Esophagus mucosa (tissue), 1 donor: ENCODE results near the gene PLXNA4. TPM values are rescaled to one million over a fixed set of nuclear protein-coding genes. Genes with fewer than 3 reads are reported as not detected.

Source experiments
- ATAC-seq: fragments of 200-7000 bp; cut with Tn5 transposase; one replicate; pipeline ENCODE4 v1.9.1; 2020
- total RNA-seq: library from RNA; stranded (reverse); gene quantifications from one replicate; pipeline ENCODE4 v1.2.4, GENCODE V29; 2023
- donor health status: DM: yes; HTN: yes; CAD: no.

PLXNA4 gene
- total RNA-seq, 1 donor from 2014 or later = 1.1 TPM

DNA sequence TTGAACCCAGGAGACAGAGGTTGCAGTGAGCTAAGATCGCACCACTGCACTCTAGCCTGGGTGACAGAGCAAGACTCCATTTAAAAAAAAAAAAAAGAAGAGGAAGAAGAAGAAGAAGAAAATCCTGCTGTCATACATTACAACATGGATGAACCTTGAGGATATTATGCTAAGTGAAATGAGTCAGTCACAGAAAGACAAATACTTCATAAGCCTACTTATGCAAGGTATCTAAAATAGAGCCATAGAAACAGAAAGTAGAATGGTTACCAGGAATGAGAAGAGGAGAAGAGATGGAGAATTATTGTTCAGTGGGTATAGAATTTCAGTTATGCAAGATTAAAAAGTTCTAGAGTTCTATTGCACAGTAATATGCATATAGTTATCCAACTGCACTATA, 466.5 kb downstream of the PLXNA4 start:
- no peak for ATAC-seq

DNA sequence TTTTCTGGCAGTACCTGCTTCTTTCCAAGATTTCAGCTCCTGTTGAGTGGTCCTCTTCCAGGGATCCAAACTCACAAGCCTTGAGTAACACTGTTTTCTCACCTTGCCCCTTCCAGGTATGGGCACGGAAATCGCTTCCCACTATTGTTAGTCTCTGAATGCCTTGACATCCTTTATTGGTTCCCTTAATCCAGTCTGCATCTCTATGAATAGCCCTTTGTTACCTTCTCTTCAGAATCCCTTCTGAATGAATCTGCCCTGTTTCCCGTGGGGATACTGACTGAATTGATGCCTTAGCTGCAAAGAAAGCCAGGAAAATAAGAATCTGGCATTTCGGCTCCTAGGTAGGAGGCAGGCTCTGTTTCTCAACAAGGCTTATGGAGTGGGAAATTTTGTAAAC, 467.7 kb downstream of the PLXNA4 start:
- no peak for ATAC-seq

DNA sequence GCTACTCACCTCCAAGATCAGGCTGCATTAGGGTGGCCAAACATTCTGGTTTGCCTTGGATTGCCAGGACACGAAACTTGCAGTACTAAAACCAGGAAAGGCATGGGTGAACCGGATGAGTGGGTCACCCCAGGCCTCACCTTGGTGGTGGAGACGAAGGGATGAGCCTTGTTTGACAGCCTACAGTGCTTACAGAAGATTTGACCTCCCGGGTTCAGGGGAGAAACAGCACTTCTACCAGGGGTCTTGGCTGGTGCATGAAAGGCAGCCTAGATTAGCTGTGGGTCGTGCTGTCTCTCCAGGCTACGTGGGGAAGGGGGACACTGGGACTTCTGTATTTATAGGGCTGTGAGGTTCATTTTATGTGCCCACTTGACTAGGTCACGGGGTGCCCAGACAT, 469.8 kb downstream of the PLXNA4 start:
- ATAC-seq = no peak

DNA sequence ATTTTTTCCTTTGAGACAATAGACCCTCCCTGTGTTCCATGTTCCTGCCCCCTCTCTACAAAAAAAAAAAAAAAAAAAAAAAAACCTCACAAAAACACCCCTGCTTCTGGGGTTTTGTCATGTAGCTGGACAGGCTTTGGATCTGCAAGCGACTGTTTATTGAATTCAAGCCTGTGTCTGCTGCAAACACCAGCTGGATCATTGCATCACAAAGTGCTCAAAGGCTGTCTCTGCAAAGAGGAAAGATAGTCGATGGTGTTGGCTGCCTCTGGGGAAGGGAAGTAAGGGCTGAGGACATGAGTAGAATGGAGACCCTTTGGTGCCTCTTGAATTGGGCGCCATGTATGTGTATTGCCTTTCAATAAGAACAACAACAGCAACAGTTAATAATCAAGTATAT, 471.2 kb downstream of the PLXNA4 start:
- no peak for ATAC-seq

DNA sequence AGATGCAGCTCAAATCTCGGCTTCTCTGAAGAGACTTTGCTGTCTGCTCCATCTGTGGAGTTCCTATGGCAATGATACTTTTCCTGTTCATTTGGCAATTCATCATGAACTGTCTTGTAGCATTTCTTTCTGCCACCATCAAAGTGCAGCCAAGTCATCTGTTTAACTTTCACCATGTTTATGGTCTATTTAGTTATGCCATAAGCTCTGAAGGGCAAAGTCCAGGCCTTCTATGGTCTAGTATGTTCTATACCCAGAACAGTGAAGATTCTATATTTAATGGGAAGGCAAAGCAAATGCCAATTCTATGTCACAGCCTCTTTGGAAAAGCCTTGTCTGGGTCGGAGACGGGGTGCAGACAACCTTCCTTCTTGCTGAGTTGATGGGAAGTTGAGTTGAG, 472.6 kb downstream of the PLXNA4 start:
- ATAC-seq = no peak

DNA sequence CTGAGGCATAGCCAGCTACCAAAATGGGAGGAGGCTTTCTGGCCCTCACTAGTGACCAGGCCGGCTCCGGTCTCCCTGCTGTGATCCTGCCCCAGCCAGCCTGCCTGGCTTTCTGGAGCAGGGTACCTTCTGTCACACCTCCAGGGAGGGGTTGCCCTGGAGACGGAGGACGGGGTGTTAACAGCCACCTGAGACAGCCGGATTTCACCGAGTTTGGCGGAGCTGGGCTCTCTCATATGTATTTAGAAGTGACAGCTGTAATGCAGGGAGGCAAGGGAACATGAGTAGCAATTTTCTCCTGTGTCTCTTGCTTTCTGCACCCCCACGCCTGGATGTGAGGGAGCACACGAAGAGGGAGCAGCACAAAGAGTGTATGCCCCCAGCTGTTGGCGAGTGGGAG, 473.3 kb downstream of the PLXNA4 start:
- no peak for ATAC-seq

DNA sequence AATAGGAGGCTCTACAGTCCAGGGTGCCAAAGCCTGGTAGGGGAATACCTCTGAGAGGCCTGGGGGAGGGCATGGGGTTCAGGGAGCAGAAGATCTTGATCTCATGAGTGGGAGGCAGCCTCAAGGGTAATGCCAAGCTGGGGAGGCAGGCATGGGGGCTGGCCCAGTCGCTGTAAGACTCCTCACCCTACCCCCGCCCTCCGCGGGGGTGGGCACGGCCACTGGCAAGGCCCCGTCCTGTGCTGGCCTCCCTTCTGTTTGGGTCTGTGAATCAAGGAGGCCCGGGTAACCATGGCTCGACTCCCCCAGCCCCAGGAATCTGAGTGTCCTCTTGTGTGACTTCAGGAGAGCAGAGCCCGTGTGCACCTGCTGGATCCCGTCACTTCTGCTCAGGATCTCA, 473.9 kb downstream of the PLXNA4 start:
- no peak for ATAC-seq

DNA sequence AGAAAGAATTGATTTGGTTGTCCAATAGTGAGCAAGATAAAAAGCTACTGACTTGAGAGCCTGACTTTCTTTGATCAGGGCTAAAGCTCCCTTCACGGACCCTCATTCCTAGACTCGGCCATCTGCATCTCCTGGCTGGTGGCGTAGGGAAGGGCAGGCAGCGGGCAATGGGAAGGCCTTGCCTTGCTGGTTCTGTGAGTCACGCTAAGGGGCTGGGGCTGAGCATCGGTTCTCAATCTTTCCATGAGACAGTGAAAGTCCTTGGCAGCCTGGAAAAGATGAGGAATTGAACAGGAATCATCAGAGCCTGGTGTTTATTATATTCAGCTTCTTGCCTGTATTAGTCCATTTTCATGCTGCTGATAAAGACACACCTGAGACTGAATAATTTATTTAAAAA, 475.3 kb downstream of the PLXNA4 start:
- ATAC-seq = no peak

DNA sequence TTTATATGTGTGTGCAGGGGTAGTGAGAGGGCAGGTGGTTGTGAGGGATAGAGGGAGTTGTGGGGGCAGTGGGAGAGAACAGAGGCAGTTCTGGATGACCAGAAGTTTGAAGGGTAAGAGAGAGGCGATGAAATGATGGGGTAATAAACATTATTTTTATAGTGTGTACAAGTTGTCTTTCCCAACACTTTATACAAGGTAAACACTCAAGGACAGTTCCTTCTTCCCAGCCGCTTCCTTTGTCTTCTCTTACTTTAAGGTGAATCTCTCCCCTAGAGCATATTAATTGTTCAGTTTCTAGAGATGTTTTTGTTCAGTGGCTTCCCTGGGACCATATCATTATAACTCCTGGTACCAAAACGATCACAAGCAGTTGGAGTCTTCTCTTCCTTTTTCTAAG, 475.8 kb downstream of the PLXNA4 start:
- no peak for ATAC-seq

DNA sequence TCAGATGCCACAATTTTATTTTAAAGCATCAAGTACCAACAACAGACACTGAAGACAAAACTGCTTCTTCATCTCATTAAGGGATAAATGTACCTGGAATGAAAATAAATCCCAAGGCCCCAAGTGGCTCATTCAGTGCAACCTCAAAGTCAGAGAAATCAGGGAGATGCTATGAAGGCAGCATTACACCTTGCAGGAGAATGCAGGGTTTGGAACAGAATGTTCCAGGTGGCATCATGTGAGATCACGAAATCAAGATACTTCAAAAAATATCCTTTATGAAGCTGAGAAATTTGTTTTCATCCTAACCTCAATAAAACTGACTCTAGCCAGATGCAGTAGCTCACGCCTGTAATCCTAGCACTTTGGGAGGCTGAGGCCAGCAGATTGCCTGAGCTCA, 477.1 kb downstream of the PLXNA4 start:
- ATAC-seq = no peak

DNA sequence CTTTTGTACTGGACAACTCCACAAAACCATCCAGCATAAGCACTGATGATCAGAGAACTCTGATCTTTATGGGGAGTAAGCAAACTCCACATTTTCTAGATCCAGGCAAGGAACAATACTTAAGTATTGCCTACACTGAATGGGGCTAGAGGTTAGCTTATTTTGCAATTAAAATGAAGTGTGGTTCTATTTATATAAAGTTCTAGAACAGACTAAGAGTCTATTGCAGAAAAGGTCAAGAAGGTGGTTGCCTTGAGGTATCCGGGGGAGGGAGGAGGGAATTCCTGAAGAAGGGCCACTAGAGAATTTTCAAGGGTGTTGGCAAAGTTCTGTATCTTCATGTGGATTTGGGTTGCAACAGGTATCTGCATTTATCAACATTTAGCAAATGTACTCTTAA, 477.9 kb downstream of the PLXNA4 start:
- no peak for ATAC-seq

DNA sequence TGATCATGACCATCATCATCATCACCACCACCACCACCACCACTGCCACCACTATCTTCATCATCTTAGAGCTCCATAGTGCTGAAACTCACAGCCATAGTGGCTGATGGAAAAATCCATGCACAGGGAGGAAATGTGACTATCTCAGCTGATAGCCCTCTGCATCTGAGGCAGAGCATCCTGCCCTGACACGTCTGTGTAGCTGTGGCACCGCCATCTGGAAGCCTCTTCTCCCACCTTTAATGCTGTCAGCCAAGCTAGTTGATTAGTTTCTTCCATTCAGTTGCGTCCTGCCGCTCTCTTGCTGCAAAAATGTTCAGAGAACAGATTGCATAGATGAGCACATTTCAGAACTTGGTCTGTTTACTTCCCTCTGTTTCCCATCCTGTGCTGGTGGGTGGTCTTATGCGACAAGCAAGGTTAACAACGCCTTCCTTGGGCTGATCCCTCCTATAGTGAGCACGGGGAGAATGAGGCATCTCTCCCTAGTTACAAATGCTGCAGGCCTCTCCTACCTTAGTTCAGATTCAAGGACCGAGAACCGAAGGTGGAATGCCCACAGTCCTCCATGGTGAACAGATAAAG, 478.6 kb downstream of the PLXNA4 start:
- no peak for ATAC-seq

DNA sequence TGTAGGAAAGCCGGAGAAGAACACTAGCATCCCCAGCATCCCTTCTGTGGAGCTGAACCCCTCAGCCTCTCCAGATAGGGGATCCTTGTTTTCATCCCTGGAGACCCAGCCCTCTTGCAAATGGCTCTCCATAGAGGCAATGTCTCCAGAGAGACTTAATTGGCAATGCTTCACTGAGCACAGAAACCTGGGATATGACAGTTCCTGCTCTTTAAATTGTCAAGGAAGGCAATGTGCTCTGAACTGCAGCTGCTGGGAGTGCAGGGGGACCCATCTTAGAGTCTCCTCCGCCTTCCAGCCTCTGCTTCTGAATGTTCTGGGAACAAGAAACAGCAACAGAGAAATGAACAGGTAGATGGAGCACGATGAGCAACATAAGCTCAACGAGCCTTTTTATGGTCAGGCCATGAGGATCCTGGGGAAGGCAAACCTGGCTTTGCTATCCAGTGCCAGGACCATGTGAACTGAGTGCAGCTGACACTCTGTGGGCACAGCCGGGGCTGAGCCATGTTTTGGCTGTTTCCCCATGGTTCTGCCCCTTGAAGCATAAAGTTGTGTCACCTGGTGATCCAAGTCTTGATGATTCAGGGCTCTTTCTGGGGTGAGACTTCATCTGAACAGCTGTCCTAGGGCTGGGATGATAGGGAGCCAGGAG, 481.0 kb downstream of the PLXNA4 start:
- no peak for ATAC-seq

DNA sequence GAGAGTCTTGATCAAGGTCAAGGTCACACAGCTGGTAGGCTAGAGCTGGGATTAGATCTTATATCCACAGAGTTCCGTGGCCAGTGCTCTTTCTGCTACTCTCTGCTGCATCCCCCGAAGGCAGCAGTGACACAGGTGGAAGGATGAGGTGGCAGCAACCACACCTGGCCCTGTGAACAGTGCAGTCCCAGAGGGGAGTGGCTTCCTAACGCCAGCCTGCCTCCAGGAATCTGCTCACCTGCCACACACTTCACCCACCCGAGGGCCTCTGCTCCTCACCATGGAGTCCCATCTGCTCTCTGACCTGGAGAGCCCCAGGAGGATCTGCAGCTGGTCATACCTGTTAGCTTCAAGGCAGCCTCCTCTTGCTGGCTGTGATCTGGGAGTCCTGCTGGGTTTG, 484.2 kb downstream of the PLXNA4 start:
- ATAC-seq = peak; percentile 22

DNA sequence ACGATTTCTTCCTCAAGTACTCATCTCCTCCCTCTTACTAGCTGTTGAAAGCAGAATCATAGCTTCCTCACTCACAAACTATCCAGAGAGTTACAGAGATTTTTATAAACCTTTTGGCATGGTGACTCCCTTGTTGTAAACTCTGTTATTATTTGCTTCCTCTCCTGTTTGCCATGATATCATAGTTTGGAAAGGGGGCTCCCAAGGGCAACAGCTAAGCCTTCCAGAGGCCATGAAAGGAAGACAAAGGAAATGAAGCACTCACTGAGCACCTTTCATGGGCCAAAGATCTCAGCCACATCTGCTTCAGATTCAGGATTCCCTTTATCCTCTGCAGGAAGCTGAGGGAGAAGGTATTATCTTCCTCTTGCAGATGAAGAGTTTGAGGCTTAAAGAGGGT, 484.6 kb downstream of the PLXNA4 start:
- ATAC-seq = no peak

DNA sequence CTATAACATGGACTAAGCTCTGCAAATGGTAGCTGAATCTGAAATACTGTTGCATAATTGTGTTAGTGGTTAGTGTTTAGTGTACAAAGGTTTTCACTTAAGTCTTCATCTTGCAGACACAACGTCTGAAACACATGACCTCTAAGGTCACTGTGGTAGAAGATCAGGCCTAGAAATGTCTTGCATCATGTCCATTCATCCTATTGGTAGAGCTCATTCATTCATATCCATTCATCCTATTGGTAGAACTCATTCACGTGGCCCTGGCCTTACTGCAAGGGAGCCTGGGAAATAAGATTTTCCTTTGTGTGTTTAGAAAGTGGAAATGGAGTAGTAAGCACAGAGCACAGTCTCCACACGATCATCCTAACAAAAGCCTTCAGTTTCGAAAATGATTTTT, 485.8 kb downstream of the PLXNA4 start:
- no peak for ATAC-seq

DNA sequence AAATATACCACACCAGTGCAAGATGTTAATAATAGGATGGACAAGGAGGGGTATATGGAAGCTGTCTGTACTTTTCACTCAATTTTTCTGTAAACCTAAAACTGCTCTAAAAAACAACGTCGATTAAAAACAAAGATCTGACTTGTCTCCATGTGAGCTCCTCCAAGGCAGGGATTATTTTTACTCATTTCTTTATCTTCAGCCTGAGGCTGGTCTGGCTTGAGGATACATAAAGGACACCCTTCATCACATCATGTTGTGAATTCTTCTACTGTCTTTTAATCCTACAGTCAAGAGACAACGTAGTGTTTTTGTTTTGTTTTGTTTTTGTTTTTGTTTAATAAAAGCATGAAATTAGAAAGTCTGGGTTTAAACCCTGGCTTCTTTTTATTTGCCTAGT, 486.9 kb downstream of the PLXNA4 start:
- no peak for ATAC-seq

DNA sequence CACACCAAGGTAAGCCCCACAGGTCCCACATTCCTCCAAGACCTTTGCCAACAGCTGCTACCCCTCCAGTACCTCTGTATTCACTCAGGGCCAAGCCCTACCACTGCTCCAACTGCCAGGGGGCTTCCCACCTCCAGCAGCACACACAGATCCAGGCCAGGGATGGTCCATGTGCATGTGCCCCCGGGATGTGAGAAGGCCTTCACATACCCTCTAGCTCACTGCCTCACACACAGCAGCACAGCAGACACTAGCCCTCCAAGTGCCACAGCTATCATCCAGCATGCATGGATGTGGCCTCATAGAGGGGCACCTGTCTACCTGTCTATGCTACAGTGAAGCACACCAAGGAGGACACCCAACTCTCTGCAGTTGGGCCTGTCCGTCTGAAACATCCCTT, 488.8 kb downstream of the PLXNA4 start:
- ATAC-seq = no peak

DNA sequence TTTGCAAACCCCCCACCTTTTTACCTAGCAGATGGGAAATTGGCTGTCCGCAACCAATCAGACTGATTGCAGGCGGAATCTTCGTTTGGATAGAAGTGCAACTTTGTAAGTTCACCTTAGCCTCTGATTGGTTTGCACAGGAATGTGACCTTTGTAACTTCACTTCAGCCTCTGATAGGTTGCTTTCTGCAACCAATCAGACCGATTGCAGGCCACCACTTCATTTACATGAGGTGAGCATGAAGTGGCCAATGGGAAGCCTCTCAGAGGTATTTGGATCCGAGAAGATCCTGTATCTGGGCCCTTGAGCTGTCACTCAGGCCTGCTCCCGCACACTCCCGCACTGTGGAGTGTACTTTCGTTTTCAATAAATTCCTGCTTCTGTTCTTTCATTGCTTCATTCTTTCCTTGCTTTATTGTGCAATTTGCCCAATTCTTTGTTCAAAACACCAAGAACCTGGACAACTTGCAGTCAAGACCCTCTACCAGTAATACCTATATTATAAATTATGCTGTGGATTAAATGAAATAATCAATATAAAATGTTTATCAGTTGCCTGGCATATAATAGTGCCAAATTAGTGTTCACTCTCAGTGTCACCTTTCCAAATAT, 491.4 kb downstream of the PLXNA4 start:
- ATAC-seq = no peak

DNA sequence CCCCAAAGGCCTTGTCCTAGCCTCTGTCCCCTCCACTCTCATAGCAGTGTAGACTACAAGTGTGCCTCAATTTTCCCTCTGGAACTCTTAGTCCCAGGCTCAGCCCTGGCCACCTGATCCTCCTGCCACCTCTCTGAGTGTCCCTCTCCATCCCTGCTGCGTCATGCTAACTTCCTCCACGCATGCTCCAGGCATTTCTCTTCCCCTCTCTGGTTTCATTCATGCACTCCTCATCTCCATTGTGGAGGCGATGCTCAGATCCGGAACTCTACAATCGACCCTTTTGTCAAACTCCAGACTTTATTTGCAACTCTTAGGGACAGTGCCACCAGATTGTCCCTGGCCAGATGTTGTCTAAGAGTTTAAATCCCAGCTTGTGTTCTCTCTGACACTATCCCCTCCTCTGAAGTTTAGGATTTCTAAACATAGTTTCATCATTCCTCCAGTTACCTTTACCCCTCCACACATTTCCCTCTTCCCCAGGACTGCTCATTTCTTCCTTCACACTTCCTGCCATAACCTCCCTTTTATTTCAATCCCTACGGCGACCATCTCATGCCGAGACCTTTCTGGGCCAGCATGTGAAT, 492.6 kb downstream of the PLXNA4 start:
- no peak for ATAC-seq

DNA sequence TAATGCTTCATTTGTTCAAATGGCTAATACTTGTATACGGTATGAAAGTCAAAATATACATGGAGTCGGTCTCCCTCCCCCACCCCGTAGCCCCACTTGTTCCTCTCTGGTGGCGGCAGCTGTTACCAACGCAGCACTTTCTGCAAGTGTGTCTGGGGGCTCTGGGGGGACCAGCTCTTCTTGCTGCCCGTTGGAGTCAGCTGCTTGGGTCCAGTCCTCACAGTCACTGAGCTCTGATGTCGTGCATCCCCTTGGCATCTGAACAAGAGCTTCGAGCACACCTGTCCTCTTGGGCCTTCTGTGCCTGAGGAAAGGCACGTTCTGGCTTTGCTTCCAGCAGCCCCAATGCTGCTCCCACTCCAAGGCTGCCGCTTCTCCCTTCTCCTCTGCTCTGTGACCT, 493.1 kb downstream of the PLXNA4 start:
- ATAC-seq = no peak

DNA sequence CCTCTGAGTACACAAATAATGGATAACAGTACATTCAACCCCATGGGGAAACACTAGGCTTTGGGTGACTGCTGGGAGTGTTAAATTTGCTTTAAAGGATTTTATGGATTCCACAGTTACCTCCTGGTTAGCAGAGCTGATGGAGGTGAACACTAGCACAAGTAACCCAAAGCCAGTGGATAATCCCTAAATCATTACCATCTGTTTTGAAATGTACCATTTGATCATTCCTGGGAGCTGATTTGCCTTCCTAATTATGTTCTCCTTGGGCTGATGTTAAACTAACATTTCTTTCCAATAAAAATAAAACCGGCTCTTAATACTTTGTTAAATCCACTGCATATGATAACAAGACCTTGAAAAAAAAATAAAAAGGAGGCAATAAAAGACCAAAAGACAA, 493.9 kb downstream of the PLXNA4 start:
- ATAC-seq = no peak

DNA sequence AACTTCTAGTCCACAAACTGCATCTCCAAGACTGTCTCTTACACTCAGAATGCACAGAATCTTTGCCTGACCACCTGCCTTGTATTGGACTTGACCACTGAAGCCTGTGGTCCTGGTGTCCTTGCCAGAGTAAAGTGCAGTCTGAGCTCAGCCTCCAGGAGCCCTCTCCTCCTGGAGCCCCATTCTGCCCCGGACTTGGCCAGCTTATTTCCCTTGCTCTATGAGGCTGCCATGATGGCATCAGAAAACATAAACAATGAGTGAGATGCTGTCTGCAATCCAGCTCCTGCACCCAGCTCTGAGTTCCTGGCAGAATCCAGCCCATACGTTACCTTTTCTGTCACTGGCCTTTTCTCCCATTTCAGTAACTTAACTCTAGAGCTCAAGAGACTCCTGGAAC, 494.6 kb downstream of the PLXNA4 start:
- ATAC-seq = no peak

DNA sequence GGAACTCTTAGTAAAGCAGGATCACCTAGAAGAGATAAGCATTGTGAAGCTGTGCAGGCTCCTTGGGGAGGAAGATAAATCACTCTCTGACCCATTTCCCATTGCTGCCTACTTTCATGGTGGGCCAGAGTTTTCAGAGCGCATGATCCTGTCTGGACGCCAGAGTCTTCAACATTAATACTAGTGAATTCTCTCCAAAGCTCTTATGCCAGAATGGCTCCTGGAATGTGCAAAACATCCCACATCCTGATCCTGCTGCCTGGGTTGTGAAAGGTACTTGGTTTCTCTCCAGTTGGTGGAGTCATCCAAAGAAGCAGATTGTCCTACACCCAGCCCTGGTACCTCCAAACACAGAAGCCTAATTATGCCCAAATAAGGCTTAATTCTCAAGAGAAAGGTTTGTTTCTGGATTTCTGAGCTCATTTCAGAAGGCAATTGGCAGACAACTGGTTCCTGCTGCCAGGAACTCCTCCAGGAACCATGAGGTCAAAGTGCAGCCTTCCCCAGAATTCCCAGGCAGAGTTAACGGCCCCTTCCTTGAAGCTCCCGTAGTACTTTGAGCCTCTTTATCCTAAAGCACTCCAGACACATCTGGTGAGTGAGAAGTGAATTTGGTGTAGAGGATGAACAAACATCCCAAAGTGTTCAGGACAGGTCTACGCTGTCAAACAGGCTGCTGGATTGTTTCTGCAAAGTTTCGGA, 495.2 kb downstream of the PLXNA4 start:
- ATAC-seq = no peak
